Suppressor macrophage treated with lipopolysaccharide for 4 hours (primary cell): ENCODE results near the gene FAM222A.
A peak's percentile ranks its signal among the peaks of the same experiment; 100 is the strongest.

Experiments used
- DNase-seq: peaks from one replicate; pipeline ENCODE4 v3.0.0-alpha.2; 2020

Gene FAM222A

GRCh38 chr12:109762071-109762672, 48.5 kb downstream of the FAM222A start:
- DNase-seq, result no peak

DNA sequence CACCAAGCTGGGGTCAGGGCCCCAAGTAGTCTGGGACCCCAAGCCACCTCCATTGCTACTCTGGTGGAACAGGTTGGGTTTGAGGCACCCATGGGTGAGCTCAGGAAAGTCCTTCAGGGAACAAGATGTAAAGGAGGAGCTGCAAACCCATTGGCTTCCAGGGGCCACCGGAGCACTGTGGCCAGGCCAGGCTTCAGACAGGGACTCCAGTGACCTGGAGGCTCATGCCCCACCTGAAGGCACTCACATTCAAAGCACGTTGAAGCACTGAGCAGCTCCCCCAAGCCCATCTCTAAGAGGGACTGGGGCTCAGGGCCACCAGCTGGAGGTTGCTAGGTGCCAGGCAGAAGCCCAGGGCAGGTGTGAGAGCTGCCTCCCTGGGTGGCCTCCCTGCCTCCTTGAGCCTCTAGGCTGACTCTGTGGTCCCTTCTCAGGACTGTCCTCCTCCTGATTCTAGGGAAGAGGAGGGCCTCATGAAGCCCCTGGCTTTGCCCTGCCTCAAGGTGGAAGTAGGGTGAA, 49.1 kb downstream of the FAM222A start:
- DNase-seq, result no peak

DNA sequence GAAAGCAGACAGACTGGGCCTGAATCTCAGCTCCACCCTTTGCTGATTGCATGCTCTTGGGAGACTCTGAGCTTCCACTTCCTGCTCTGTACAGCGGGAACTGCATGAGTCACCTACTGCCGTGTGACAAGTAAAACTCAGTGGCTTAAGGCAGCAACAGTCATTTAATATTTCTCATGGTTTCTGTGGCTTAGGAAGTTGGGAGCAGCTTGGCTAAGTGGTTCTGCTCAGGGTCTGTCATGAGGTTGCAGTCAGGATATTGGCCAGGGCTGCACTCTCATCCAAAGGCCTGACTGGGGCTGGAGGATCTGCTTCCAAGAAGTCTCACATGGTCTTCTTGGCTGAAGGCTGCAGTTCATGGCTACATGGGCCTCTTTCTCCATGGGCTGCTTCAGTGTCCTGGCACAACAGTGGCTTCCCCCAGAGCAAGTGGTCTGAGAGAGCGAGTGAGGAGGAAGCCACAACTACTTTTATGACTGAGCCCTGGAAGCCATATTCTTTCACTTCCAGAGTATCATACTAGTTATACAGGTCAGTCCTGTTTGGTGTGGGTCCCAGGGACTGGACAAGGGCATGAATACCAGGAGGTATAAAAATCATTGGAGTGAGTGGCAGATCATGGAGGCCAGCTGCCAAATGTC, 49.7 kb downstream of the FAM222A start:
- peak; percentile 87 for DNase-seq

DNA sequence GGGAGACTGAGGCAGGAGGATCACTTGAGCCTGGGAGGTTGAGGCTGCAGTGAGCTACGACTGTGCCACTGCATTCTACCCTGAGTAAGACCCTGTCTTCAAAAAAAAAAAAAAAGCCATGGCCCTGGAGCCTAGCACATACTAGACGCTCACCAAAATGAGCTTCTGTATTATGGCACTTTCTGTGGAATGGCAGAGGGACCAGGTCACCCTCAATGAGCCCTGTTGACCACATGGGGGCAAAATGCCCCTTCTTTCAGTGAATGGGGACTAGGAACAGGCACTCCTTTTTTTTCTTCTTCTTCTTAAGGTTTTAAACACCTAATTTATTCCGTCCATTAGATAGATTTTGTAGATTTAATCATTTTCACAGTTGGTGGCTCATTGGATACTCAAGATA, 50.5 kb downstream of the FAM222A start:
- no peak for DNase-seq

GRCh38 chr12:109764776-109765445, 51.3 kb downstream of the FAM222A start:
- DNase-seq, result no peak

GRCh38 chr12:109765446-109765810, 51.8 kb downstream of the FAM222A start:
- no peak for DNase-seq

DNA sequence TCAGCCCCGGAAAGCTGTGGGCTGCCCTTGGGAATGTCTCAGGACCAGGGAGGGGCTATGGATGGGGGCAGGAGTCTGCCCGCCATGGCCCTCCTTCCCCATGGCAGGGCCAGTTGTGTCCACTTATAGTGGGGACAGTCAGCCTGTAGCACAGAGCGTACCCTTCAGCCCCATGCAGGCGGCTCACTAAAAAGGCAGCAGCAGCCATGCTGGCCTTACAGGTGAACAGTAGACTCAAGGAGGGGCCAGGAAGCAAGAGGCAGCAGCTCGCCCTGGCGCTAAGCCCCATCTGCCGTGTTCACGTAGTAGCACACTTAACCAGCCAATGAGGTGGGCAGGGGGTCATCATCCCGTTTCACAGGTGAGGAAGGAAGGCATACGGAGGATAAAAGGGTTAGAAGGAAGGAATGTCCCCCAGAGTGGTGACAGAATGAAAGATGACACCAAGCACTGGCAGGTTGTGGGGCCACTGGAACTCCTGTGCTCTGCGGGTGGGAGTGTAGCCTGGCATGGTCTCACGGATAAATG, 52.7 kb downstream of the FAM222A start:
- no peak for DNase-seq

GRCh38 chr12:109767456-109767855, 53.8 kb downstream of the FAM222A start:
- no peak for DNase-seq

- DNase-seq, result no peak
Measured at GRCh38 chr12:109767991-109768900, 54.6 kb downstream of the FAM222A start.

DNA sequence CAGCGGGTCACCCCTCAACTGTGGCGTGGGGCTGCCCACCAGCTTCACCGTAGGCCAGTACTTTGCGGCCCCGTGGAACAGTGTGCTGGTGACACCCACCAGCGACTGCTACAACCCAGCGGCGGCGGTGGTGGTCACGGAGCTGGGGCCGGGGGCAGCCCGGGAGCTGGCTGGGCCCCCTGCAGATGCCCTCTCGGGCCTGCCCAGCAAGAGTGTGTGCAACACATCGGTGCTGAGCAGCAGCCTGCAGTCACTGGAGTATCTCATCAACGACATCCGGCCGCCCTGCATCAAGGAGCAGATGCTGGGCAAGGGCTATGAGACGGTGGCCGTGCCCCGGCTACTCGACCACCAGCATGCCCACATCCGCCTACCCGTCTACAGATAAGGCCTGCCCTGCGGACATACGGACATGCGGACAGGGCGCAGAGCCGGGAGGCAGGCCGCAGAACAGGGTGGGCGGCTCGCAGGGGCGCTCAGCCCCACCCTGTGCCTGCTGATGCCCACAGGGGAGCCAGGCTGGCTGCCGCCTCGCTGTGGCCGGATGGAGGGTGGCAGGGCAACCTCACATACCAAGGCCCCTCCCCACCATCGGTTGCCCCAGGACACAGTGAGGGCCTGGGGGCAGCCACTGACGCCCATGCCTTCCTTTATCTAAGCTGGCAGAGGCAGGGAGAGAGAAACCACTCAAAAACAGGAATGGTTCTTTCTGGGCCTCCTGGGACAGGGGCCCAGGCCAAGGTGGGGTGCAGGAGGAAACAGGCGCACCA, 55.5 kb downstream of the FAM222A start:
- DNase-seq, result no peak

DNA sequence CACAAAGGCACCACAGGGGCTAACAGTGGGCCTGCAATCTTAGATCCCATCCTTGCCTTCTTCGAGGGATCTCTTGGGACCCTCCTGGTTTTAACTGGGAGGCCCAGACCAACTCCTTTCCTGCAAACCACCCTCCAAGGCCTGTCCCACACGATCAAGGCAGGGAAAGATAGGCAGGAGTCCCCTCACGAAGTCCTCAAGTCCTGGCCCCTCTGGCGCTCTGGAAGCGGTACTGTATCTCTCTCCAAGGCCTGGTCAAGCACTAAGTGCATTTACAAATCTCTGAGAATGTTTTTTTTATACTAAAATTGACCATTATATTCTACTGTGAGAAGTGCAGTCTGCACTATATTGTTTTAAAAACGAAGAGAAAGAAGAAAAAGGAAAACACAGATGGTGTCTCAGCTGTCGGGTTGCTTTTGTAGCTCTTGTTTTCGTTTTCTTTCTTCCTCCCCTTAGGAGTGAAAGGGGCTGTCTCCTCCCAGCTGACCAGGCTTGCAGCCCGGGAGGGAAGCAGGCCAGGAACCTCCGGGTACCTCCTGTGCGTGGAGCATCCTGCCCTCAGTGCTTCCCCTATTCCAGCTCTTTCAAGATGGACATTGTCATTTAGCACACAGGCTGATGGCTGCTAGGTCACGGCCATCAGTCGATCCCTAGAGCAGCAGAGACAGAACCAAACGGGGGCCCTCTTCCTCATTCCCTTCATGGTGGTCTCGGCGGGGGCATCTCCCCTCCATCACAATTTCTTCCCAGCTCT, 56.7 kb downstream of the FAM222A start:
- DNase-seq, result no peak

- DNase-seq, result no peak
Measured at GRCh38 chr12:109770861-109771670, 57.4 kb downstream of the FAM222A start.

DNA sequence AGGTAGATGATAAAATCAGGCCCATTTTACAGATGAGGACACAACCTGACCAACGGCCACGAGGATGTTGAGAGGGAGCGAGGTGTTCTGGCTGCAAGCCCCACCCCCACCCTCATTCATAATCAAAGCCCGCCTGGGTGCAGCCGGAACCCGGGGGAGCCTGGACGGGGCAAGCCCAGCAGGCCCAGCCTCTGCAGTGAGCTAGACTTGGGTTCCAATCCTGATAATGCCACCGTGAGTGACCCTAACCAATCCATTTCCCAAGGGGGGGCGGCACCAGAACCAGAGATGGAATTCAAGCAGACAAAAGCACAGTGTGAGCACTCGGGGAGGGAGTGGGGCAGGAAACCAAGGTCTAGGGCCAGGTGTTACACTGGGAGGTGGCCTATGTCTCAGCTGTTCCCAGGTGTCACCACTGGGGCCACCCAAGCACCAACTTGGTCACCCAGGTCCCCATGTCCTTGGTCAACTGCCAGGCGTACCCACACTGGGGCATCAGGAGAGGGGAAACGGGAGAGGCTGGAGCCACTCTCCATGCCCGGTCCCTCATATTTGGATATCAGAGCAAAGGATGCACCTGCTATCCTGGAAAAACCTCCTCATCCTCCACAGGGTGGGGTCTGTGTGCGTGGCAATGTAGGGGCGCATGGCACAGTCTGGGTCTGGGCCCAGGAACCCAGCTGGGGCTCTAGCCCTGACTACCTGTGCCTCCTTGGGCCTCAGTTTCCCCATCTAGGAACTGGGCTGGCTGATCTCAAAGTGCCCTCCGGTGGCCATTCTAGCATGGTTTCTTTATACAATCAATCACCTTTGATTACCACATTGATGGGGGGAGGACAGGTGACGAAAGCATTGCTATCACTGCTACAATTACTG, 58.4 kb downstream of the FAM222A start:
- no peak for DNase-seq

- DNase-seq, result no peak
Measured at GRCh38 chr12:109772622-109773321, 59.1 kb downstream of the FAM222A start.

DNA sequence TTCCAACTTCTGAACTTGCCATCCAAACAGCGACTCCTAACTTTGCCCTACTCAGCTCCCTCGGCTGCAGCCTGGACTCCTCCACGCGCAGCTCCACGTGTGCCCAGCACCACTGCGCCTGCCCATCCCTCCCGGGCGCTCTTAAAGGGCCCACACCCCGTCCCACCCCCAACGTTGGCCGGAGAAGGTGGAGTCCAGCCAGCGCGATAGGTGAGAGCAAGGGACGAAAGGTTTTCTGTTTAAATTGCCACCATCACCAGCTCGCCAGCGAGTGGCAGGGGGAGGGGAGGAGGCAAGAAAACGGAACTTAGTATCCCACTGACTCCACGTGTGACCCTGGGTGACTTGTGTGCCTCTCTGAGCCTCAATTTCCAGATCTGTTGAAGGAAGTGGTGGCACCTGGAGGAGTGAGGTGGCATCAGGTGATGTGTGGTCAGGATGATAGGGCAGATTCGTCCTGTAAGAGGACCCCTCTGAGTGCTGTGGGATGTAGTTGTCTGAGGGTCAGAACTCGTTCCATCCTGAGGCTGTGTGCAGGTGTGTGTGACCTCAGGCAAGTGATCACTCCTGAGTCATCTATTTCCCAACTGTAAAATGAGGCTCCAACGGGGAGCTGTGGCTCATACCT, 59.9 kb downstream of the FAM222A start:
- DNase-seq, result no peak

DNA sequence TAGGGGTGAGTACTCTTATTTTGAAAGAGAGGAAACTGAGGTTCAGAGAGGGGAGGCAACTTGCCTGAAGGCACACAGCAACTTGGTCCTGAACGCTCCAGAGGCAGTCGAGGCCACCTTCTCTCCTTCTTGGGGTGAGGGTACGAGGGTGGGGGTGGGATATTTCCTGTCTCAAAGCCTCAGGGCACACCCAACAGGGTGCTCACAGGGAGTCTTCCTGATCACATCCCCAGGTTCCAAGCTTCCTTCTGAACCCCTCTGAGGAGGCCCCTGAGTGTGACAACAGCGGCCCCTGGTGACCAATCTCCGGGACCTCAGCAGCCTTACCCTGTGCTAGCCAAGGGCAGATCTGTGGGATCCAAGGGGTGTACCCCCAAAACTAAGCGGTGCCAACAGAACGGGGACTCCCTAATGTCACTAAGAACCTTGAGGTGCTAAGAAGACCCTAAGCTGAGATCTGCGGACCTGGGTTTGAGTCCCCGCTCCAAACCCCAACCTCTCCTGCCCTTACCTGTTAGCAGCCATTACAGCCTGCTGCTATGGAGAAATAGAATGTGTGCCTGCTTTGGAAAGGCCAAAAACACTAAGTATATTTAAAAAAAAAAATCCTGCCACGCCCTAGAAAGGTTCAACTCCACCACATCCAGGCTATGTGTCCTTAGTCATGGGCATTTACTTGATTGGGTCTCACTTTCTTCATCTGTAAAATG, 61.7 kb downstream of the FAM222A start:
- peak; percentile 76 for DNase-seq

DNA sequence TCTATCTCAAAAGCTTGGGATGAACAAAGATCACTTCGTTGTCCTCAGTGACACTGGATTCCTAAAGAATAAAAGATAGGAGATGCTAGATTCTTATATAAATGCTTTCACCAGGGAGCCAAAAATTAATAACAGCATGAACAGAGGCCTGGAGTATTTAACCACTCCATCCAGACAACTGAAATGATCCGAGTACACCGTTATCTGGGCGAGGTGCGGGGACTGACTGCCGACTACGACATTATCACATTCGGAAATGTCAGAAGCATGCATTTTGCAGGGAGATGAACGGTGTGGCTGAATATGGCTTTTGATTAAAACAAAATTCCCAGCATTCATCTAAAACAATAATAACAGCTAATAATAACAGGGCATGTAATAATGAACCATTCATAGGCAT, 63.0 kb downstream of the FAM222A start:
- DNase-seq, result no peak

GRCh38 chr12:109777544-109777943, 63.9 kb downstream of the FAM222A start:
- DNase-seq, result no peak
